H7 (cell line): ENCODE measurements around the gene FUT2. TPM values are rescaled to one million over a fixed set of nuclear protein-coding genes. Genes with fewer than 3 reads are reported as not detected.

Source experiments
- DNase-seq: peaks from one replicate; pipeline ENCODE4 v3.0.0; 2012
- H3K27me3 ChIP-seq: 2 replicates; pipeline ENCODE4 v1.6.0; 2011; ENCODE audit warnings: mild to moderate bottlenecking, low read length; ENCODE audit not compliant: control insufficient read depth, insufficient read depth
- H3K36me3 ChIP-seq: replicated peaks from 2 replicates; pipeline ENCODE4 v1.5.1; 2011; ENCODE audit warnings: low read length; ENCODE audit not compliant: control insufficient read depth, insufficient read depth
- H3K4me3 ChIP-seq: 2 replicates; pipeline ENCODE4 v1.5.1; 2011; ENCODE audit warnings: low read depth, mild to moderate bottlenecking, control low read depth, low read length, moderate library complexity; ENCODE audit not compliant: insufficient read depth
- total RNA-seq: library from RNA; depleted of rRNA; stranded (reverse); fragments of >200 nt; shearing (Covaris generic); gene quantifications from 2 replicates; pipeline ENCODE4 v1.2.3, GENCODE V29; 2014; rRNA removed

Gene FUT2
- total RNA-seq, 1 experiment from 2014 or later: 1.8 TPM

GRCh38 chr19:48755084-48755641 lies 59.4 kb downstream of the FUT2 start, which contains the start of gene FGF21:
FGF21 (plus strand) TSS chr19:48755524; CDS start chr19:48756237, 713 bp downstream.
- Histone ChIP-seq H3K27me3 (peaks cover 8% of the 10 kb centered on the region; the same call in 1 of the 2 replicates), H3K4me3 (no peak within 1 kb of the TSS), H3K36me3 (peaks cover 6% of the 10 kb centered on the region)
- DNase-seq: peak; percentile 71

Other genes starting within 250 kb of the FUT2 start
- gene GRWD1, start 250.0 kb upstream of the FUT2 start, total RNA-seq: 80.6 and 97.8 TPM in 2 replicates
- 0.21 and 0.70 TPM in 2 replicates for gene KCNJ14, start 240.4 kb upstream of the FUT2 start, total RNA-seq
- gene CYTH2, start 226.6 kb upstream of the FUT2 start, total RNA-seq: 42.9 and 51.3 TPM in 2 replicates
- gene LMTK3, start 184.1 kb upstream of the FUT2 start, total RNA-seq: 3.0 and 3.6 TPM in 2 replicates
- gene SULT2B1, start 143.8 kb upstream of the FUT2 start, total RNA-seq: 1.8 and 2.8 TPM in 2 replicates
- gene SPACA4, start 89.2 kb upstream of the FUT2 start, total RNA-seq: not detected in 2 replicates
- 3.8 and 4.0 TPM in 2 replicates for gene FAM83E, start 80.9 kb upstream of the FUT2 start, total RNA-seq
- gene RPL18, start 76.8 kb upstream of the FUT2 start, total RNA-seq: 3,978 and 5,156 TPM in 2 replicates
- 10.9 and 26.4 TPM in 2 replicates for gene SPHK2, start 76.5 kb upstream of the FUT2 start, total RNA-seq
- gene DBP, start 58.6 kb upstream of the FUT2 start, total RNA-seq: 11.2 and 18.2 TPM in 2 replicates
- 10.8 and 24.0 TPM in 2 replicates for gene CA11, start 49.8 kb upstream of the FUT2 start, total RNA-seq
- gene NTN5, start 23.0 kb upstream of the FUT2 start, total RNA-seq: 0.15 TPM in 1 of 2 replicates, not detected in the other
- gene MAMSTR, start 23.8 kb downstream of the FUT2 start, total RNA-seq: 1.7 and 2.4 TPM in 2 replicates
- gene RASIP1, start 44.6 kb downstream of the FUT2 start, total RNA-seq: 4.5 and 4.6 TPM in 2 replicates
- 0.18 and 0.24 TPM in 2 replicates for gene IZUMO1, start 50.9 kb downstream of the FUT2 start, total RNA-seq
- 6.1 and 8.2 TPM in 2 replicates for gene FUT1, start 56.7 kb downstream of the FUT2 start, total RNA-seq
- gene FGF21, start 59.6 kb downstream of the FUT2 start, total RNA-seq: 0.35 TPM in 1 of 2 replicates, not detected in the other
- 31.5 and 40.0 TPM in 2 replicates for gene BCAT2, start 115.1 kb downstream of the FUT2 start, total RNA-seq
- 9.9 and 18.0 TPM in 2 replicates for gene HSD17B14, start 140.5 kb downstream of the FUT2 start, total RNA-seq
- 20.6 and 25.6 TPM in 2 replicates for gene PLEKHA4, start 172.6 kb downstream of the FUT2 start, total RNA-seq
- gene PPP1R15A, start 176.4 kb downstream of the FUT2 start, total RNA-seq: 20.3 and 21.6 TPM in 2 replicates
- 0.52 and 1.1 TPM in 2 replicates for gene TULP2, start 202.8 kb downstream of the FUT2 start, total RNA-seq
- gene NUCB1, start 204.3 kb downstream of the FUT2 start, total RNA-seq: 173 and 203 TPM in 2 replicates
- not detected in 2 replicates for gene DHDH, start 237.7 kb downstream of the FUT2 start, total RNA-seq